Neural progenitor cell (in vitro differentiated cells): Measurements from ENCODE around the gene ARX. TPM values are rescaled to one million over a fixed set of nuclear protein-coding genes. Genes with fewer than 3 reads are reported as not detected.
A peak's percentile ranks its signal among the peaks of the same experiment; 100 is the strongest.

Experiments
- DNase-seq: peaks from one replicate; pipeline ENCODE4 v3.0.0-alpha.2; 2016; ENCODE audit warnings: low spot score
- H2AFZ ChIP-seq: fragments of 200-600 bp; sonication (generic); replicated peaks from 2 replicates; pipeline ENCODE4 v1.6.1; 2016; ENCODE audit warnings: antibody characterized with exemption
- H3F3A ChIP-seq: fragments of 200-600 bp; sonication (generic); 2 replicates; pipeline ENCODE4 v1.6.1; 2016; ENCODE audit warnings: antibody characterized with exemption, low read depth
- H3K27ac ChIP-seq: fragments of 200-600 bp; sonication (generic); 2 replicates; pipeline ENCODE4 v1.5.1; 2016; ENCODE audit warnings: mild to moderate bottlenecking
- H3K27me3 ChIP-seq: fragments of 200-600 bp; sonication (generic); 2 replicates; pipeline ENCODE4 v1.6.1; 2016; ENCODE audit warnings: mild to moderate bottlenecking, moderate library complexity
- H3K36me3 ChIP-seq: fragments of 200-600 bp; sonication (generic); 2 replicates; pipeline ENCODE4 v1.5.1; 2016
- H3K4me1 ChIP-seq: fragments of 200-600 bp; sonication (generic); 2 replicates; pipeline ENCODE4 v1.6.1; 2016; ENCODE audit warnings: mixed run types
- H3K4me2 ChIP-seq: fragments of 200-600 bp; sonication (generic); 2 replicates; pipeline ENCODE4 v1.6.1; 2016
- H3K4me3 ChIP-seq: fragments of 200-600 bp; sonication (generic); 2 replicates; pipeline ENCODE4 v1.5.1; 2016
- H3K79me2 ChIP-seq: fragments of 200-600 bp; sonication (generic); 2 replicates; pipeline ENCODE4 v1.6.1; 2016; ENCODE audit warnings: low read depth
- H3K9ac ChIP-seq: fragments of 200-600 bp; sonication (generic); 2 replicates; pipeline ENCODE4 v1.6.1; 2016
- H3K9me3 ChIP-seq: fragments of 200-600 bp; sonication (generic); 2 replicates; pipeline ENCODE4 v1.5.1; 2016; ENCODE audit warnings: low read depth
- H4K20me1 ChIP-seq: fragments of 200-600 bp; sonication (generic); 2 replicates; pipeline ENCODE4 v1.6.1; 2016; ENCODE audit warnings: low read depth
- H3K27ac Mint-ChIP-seq: 3 replicates; pipeline ENCODE4 v1.8.0; 2021; ENCODE audit warnings: mixed read lengths
- H3K27me3 Mint-ChIP-seq: 2 replicates; pipeline ENCODE4 v1.8.0; 2022; ENCODE audit warnings: low read depth, mild to moderate bottlenecking, inconsistent platforms, moderate library complexity, mixed read lengths; ENCODE audit not compliant: insufficient read depth
- H3K36me3 Mint-ChIP-seq: 3 replicates; pipeline ENCODE4 v1.8.0; 2021; ENCODE audit warnings: mixed read lengths
- H3K4me1 Mint-ChIP-seq: 3 replicates; pipeline ENCODE4 v1.8.0; 2021; ENCODE audit warnings: mixed read lengths
- H3K4me3 Mint-ChIP-seq: 3 replicates; pipeline ENCODE4 v1.8.0; 2021; ENCODE audit warnings: mild to moderate bottlenecking, moderate library complexity, mixed read lengths
- H3K9me3 Mint-ChIP-seq: 3 replicates; pipeline ENCODE4 v1.8.0; 2020; ENCODE audit warnings: mixed read lengths
- CTCF ChIP-seq: fragments of 200-600 bp; sonication (generic); IDR thresholded peaks from 2 replicates; pipeline ENCODE4 v1.5.1; 2017; ENCODE audit warnings: antibody characterized with exemption, mild to moderate bottlenecking
- EZH2 ChIP-seq: fragments of 200-600 bp; sonication (generic); IDR thresholded peaks from 2 replicates; pipeline ENCODE4 v1.6.1; 2017; ENCODE audit warnings: antibody characterized with exemption, mild to moderate bottlenecking, moderate library complexity
- EZH2phosphoT487 ChIP-seq: fragments of 200-600 bp; sonication (generic); IDR thresholded peaks from 2 replicates; pipeline ENCODE4 v1.6.1; 2017; ENCODE audit warnings: antibody characterized with exemption
- total RNA-seq: library from RNA; depleted of rRNA; stranded (reverse); fragments of >200 nt; gene quantifications from 2 replicates; pipeline ENCODE4 v1.2.3, GENCODE V29; 2015; ENCODE audit warnings: low replicate concordance

ARX gene
- total RNA-seq, 1 donor from 2014 or later = 5.3 TPM

DNA sequence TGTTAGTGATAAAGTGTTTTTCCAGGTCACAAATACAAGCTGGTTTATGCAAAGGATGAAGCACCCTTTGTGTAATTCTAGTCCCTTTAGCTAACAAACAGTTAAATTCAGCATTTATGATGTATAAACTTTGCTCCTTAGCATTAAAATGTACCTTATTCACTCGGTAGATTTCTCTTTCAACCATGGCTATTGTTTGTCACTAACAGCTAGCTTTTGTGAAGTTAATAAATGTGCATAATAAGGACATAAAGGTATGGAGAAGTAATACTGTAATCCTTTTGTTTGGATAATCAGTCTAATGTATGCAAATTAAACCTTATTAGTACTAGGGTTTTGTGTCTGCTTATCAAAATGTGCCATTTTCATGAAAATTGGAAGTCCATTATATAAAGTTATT lies 34.2 kb upstream of the ARX start:
- Histone ChIP-seq H3K4me2 (no peak overlapping the region), H3F3A (peaks cover 8% of the 10 kb centered on the region), H4K20me1 (no peaks in the 10 kb centered on the region), H3K9me3 (no peaks in the 10 kb centered on the region), H2AFZ (no peak overlapping the region), H3K27ac (no peak overlapping the region), H3K36me3 (no peaks in the 10 kb centered on the region), H3K79me2 (no peaks in the 10 kb centered on the region), H3K27me3 (no peaks in the 10 kb centered on the region), H3K4me1 (peaks cover 37% of the 10 kb centered on the region), H3K4me3 (no peak overlapping the region), H3K9ac (no peak overlapping the region)
- Mint-ChIP-seq H3K27ac (no peak overlapping the region), H3K36me3 (no peaks in the 10 kb centered on the region), H3K4me3 (no peak overlapping the region), H3K9me3 (no peaks in the 10 kb centered on the region), H3K27me3 (no peaks in the 10 kb centered on the region), H3K4me1 (peaks cover 7% of the 10 kb centered on the region)
- TF ChIP-seq EZH2phosphoT487 = no peak
- no peak for DNase-seq

DNA sequence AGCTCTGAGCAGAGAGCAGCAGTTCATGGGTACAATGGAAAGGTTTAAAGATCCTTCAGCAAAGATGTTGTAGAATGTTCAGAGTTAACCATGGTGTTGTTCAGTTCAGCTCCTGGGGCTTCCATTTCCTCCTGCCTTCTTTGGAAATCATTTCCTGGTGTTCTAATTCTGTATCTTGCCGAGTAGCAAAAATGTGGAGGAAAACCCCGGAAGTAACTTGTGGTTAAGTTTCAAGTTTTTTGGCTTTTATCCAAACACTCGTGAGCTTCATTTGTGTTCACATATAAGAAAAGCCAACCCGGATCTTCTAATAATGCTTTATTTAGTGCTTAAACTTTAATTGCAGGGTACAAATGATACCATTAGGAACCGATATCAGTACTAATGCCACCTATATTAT lies 33.6 kb upstream of the ARX start:
- Histone ChIP-seq H3K4me1 (peaks cover 37% of the 10 kb centered on the region), H2AFZ (peak overlapping the region; percentile 57), H3K4me3 (no peak overlapping the region), H3K9me3 (no peaks in the 10 kb centered on the region), H4K20me1 (no peaks in the 10 kb centered on the region), H3K79me2 (no peaks in the 10 kb centered on the region), H3K4me2 (no peak overlapping the region), H3K27me3 (no peaks in the 10 kb centered on the region), H3F3A (peaks cover 8% of the 10 kb centered on the region), H3K36me3 (no peaks in the 10 kb centered on the region), H3K27ac (no peak overlapping the region), H3K9ac (no peak overlapping the region)
- Mint-ChIP-seq H3K27me3 (no peaks in the 10 kb centered on the region), H3K36me3 (no peaks in the 10 kb centered on the region), H3K9me3 (no peaks in the 10 kb centered on the region), H3K27ac (no peak overlapping the region), H3K4me3 (no peak overlapping the region), H3K4me1 (peaks cover 7% of the 10 kb centered on the region)
- no peak for DNase-seq
- no peak for TF ChIP-seq EZH2phosphoT487
- TF ChIP-seq CTCF = no peak
- TF ChIP-seq EZH2 = no peak

DNA sequence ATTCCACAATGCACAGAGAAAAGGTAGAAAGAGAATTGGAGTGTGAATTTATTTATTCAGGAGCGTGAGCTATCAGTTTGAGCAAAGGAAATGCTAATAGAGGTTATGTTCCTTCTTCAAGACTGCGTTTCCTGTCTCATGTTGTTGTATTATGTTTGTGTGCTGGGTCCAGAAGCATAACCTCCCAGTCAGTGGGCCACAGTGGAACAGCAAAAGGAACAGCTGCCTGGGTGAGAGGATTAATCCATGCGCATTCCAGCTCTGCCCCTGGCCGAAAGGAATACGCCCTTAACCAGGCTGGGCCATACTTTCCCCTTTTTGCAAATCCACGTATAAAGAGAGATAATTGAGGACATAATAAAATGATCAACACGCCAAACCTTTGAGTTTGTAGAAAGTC lies 32.4 kb upstream of the ARX start:
- Mint-ChIP-seq H3K4me3 (no peak overlapping the region), H3K36me3 (no peaks in the 10 kb centered on the region), H3K4me1 (peaks cover 7% of the 10 kb centered on the region), H3K27ac (no peak overlapping the region), H3K27me3 (no peaks in the 10 kb centered on the region), H3K9me3 (no peaks in the 10 kb centered on the region)
- Histone ChIP-seq H3K79me2 (no peaks in the 10 kb centered on the region), H2AFZ (peak overlapping the region; percentile 67), H3K4me3 (no peak overlapping the region), H3K27me3 (no peaks in the 10 kb centered on the region), H3F3A (peaks cover 8% of the 10 kb centered on the region), H4K20me1 (no peaks in the 10 kb centered on the region), H3K4me2 (peak overlapping the region; percentile 27), H3K9me3 (no peaks in the 10 kb centered on the region), H3K4me1 (peaks cover 37% of the 10 kb centered on the region), H3K36me3 (no peaks in the 10 kb centered on the region), H3K9ac (no peak overlapping the region), H3K27ac (no peak overlapping the region)
- peak; percentile 29 for DNase-seq
- TF ChIP-seq CTCF = no peak
- TF ChIP-seq EZH2 = no peak
- TF ChIP-seq EZH2phosphoT487 = no peak

DNA sequence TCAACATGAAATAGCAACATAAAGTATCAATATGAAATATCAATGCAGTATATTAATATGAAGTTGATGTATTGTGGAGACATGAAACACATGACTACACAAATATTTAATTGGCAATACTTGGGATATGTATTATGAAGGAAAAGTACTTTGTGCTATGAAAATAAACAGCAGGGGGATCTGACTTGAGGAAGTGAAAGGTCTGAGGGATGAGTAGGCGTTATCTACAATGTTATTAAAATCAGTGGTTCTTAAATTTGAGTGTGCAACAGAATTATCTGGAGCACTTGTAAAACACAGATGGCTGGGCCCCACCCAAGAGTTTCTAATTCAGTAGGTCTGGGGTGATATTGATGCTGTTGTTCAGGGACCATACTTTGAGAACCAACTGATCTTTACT lies 27.4 kb upstream of the ARX start:
- no peaks in the 10 kb centered on the region for H4K20me1 ChIP-seq
- H3K36me3 ChIP-seq = no peaks in the 10 kb centered on the region
- H2AFZ ChIP-seq = no peak overlapping the region
- Mint-ChIP-seq H3K36me3 (no peaks in the 10 kb centered on the region), H3K4me3 (no peak overlapping the region), H3K9me3 (no peaks in the 10 kb centered on the region), H3K4me1 (peaks cover 6% of the 10 kb centered on the region), H3K27me3 (peaks cover 9% of the 10 kb centered on the region), H3K27ac (no peak overlapping the region)
- H3K9me3 ChIP-seq = no peaks in the 10 kb centered on the region
- H3K9ac ChIP-seq = no peak overlapping the region
- H3K4me2 ChIP-seq = no peak overlapping the region
- no peak overlapping the region for H3K4me3 ChIP-seq
- TF ChIP-seq EZH2 (no peak), CTCF (no peak), EZH2phosphoT487 (no peak)
- H3K27ac ChIP-seq = no peak overlapping the region
- DNase-seq = no peak
- no peaks in the 10 kb centered on the region for H3K27me3 ChIP-seq
- H3F3A ChIP-seq = peaks cover 4% of the 10 kb centered on the region
- no peaks in the 10 kb centered on the region for H3K79me2 ChIP-seq
- H3K4me1 ChIP-seq = peaks cover 7% of the 10 kb centered on the region
